Measurements from ENCODE around the gene TMEM115.

TMEM115 gene

DNA sequence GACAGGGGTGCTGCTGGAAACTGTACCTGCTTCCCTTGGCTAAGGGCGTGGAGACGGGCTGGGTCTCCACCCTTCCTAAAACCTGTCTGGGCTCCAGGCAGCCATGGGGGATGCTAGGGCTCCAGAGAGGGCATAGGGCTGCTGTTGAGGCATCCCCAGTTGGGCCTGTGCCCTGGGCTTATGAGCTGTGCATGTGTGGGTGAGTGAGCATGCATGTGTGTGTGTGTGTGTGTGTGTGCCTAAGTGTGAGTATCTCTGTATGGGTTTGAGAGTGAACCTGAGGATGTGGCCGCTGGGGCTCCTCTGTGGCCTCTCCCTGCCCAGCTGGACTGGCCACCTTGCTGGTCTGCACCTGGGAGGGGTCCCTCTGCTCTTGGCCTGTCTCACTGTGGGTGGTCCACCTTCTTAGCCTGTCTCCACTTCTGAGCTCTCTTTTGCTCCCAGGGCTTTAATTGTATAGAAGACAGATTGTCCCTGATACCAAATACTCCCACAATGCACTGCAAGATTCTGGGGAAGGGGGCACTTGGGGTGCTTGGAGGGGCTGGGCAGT lies 11.9 kb upstream of the TMEM115 start:
- TF ChIP-seq, protein P1, sequence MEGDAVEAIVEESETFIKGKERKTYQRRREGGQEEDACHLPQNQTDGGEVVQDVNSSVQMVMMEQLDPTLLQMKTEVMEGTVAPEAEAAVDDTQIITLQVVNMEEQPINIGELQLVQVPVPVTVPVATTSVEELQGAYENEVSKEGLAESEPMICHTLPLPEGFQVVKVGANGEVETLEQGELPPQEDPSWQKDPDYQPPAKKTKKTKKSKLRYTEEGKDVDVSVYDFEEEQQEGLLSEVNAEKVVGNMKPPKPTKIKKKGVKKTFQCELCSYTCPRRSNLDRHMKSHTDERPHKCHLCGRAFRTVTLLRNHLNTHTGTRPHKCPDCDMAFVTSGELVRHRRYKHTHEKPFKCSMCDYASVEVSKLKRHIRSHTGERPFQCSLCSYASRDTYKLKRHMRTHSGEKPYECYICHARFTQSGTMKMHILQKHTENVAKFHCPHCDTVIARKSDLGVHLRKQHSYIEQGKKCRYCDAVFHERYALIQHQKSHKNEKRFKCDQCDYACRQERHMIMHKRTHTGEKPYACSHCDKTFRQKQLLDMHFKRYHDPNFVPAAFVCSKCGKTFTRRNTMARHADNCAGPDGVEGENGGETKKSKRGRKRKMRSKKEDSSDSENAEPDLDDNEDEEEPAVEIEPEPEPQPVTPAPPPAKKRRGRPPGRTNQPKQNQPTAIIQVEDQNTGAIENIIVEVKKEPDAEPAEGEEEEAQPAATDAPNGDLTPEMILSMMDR (IDR thresholded peaks at IDR 0.05; ENCODE audit: control insufficient read depth, insufficient read depth, low read depth, low read length, missing control alignments) = no peak
- no peak overlapping the region for H3K4me3 ChIP-seq (ENCODE audit: control insufficient read depth, low read depth, low read length)
- no peak for DNase-seq (ENCODE audit: low read depth)

DNA sequence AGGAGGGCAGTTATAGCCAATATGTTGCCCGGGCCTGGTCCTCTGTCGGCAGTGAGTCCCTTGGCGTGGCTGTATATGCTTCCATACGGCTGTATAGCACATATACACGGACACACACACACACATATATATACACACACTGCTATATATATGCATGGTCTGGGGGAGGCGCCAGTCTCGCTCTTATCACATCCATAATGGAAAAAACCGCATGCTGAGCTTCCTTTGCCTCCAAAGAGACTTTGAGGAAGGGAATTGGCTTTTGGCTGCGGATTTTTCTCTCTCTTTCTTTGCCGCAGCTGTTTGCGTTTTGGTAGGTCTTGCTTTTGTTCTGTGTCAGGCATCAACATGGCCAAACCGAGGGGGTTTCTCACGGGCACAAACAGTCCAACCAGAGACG lies 11.3 kb upstream of the TMEM115 start:
- no peak overlapping the region for H3K4me3 ChIP-seq (ENCODE audit: control insufficient read depth, low read depth, low read length)
- TF ChIP-seq, protein P1 (IDR thresholded peaks at IDR 0.05; ENCODE audit: control insufficient read depth, insufficient read depth, low read depth, low read length, missing control alignments) = no peak
- no peak for DNase-seq (ENCODE audit: low read depth)

DNA sequence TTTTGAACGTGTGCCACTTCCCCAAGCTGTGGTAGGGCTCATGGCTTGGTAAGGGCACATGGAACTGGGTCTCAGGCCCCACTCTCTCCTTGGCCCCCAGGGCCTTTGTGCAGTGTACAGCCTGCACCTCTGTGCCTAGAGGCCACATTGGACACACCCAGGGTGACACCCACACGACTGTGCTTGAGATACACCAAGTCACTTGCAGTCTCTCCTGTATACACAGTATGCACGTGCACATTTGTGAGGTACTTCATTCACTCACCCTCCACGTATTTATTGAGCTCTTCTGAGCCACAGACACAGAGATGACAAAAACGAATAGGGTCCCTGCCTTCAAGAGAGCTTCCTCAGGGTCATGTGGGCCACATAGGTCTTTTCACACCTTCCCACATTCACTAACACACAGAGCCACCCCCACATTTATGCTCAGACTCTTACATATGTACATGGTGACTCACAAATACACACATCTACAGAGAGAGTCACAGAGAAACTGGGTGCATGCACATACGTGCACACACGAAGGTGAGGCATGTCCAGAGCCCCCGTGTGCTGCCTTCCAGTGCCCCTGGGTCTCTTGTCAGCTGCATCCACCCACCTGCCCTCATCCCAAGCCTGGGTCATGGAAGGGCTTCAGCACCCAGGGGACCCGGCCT lies 9.8 kb upstream of the TMEM115 start:
- H3K4me3 ChIP-seq (ENCODE audit: control insufficient read depth, low read depth, low read length) = no peak overlapping the region
- TF ChIP-seq, protein P1 (IDR thresholded peaks at IDR 0.05; ENCODE audit: control insufficient read depth, insufficient read depth, low read depth, low read length, missing control alignments) = no peak
- no peak for DNase-seq (ENCODE audit: low read depth)

DNA sequence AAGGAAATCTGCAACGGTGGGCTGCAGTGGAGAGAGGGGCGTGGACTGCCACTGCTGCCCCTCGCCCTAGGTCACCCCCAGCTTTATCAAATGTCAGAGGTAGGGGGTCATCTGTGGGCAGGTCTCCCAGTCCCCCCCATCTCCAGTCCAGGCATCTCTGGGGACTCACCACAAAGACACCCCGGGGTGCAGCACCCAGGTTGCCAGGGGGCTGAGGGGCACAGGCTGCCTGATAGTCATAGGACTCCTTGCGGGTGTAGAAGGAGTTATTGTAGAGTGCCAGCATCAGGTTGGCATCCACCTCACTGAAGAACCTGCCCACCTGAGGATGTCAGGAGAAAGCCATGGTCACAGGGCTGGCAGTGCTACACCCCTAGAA lies 6.5 kb upstream of the TMEM115 start:
- DNase-seq (ENCODE audit: low read depth) = no peak
- H3K4me3 ChIP-seq (ENCODE audit: control insufficient read depth, low read depth, low read length) = no peak overlapping the region
- TF ChIP-seq, protein P1 (IDR thresholded peaks at IDR 0.05; ENCODE audit: control insufficient read depth, insufficient read depth, low read depth, low read length, missing control alignments) = no peak

DNA sequence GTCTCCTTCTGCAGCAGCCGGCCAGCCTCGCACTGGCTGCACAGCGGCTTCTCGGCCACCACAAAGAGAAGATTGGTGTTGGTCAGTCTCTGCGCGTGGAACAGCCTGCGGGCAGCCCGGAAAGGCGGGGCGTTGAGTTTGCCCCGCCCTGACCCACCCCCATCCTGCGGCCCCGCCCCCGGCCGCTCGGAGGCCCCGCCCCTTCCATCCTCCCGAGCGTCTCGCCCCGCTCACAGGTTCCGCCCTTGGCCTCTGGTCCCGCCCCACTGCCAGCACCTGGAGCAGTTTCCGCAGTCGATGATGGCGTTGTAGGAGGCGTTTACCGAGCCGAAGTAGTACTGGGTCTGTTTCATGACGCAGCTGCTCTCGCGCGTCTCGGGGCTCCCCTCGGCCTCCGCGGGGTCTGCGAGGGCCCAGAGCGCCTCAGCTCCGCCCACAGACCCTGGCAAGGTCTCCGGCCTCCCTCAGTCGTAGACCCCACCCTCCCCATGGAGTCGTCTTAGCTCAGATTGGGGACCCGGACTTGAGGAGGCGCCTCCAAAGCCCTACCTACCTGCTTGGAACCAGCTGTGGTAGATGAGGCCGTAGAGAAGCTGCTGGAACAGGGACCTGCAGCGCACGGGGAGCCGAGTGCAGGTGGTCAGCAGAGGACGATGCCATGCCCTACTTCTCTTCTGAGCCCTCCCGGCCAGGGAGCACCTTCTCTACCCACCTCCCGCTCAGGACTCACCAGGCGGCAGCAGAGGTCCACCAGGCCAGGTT lies 5.9 kb upstream of the TMEM115 start:
- TF ChIP-seq, protein P1 (IDR thresholded peaks at IDR 0.05; ENCODE audit: control insufficient read depth, insufficient read depth, low read depth, low read length, missing control alignments) = no peak
- H3K4me3 ChIP-seq (ENCODE audit: control insufficient read depth, low read depth, low read length) = peak overlapping the region; percentile 38
- DNase-seq (ENCODE audit: low read depth) = no peak

DNA sequence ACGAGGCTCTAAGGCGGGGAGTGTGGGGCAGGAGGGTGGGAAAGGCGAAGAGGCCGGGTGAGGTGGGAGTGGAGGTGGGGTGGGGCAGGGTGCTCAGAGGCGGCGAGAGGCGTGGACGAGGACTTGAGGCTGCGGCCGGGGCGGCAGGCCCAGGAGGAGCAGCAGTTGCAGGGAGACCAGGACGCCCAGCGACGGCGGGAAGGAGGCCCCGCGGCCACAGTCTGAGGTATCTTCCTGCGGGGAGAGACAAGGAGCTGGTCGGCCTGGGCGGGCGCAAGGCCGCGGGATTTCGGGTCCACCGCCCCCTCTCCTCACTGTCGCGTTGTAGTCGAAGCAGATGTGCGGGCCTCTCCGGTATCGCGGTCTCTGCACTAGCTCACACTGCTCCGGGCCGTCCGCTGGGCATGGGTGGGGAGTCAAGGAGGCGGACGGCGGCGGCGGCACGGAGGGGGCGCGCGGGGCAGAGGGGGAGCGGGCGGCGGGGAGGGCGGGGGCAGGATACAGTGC lies 5.3 kb upstream of the TMEM115 start:
- DNase-seq (ENCODE audit: low read depth) = no peak
- TF ChIP-seq, protein P1 (IDR thresholded peaks at IDR 0.05; ENCODE audit: control insufficient read depth, insufficient read depth, low read depth, low read length, missing control alignments) = no peak
- peak overlapping the region; percentile 38 for H3K4me3 ChIP-seq (ENCODE audit: control insufficient read depth, low read depth, low read length)
